Measurements from ENCODE around the gene PHACTR1. TPM values are rescaled to one million over a fixed set of nuclear protein-coding genes. Genes with fewer than 3 reads are reported as not detected.

PHACTR1 gene
- total RNA-seq, 1 experiment from 2014 or later: 5.2 TPM

DNA sequence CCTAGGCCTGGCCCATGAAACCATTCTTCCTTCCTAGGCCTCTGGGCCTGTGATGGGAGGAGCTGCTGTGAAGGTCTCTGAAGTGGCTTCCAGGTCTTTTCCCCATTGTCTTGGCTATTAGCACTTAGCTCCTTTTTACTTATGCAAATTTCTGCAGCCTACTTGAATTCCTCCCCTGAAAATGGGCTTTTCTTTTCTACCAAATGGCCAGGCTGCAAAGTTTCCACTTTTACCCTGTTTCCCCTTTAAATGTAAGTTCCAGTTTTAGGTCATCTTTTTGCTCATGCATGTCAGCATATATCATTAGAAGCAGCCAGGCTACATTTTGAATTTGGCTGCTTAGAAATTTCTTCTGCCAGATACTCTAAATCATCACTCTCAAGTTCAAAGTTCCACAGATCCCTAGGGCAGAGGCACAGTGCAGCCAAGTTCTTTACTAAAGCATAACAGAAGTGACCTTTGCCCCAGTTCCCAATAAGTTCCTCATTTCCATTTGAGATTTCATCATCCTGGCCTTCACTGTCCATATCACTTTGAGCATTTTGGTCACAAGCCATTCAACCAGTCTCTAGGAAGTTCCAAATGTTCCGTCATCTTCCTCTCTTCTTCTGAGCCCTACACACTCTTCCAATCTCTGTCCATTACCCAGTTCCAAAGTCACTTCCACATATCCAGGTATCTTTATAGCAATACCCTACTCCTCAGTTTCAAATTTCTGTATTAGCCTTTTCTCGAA is 539.9 kb downstream of the PHACTR1 start:
- H3K4me1 ChIP-seq (ENCODE audit: low read length): peaks cover 40% of the 10 kb centered on the region
- H3K9ac ChIP-seq (ENCODE audit: low read length): no peak overlapping the region
- no peak overlapping the region for H3K4me2 ChIP-seq (ENCODE audit: low read depth, low read length, poor library complexity, severe bottlenecking)
- no peak overlapping the region for H3K27ac ChIP-seq (ENCODE audit: low read length)
- H3K79me2 ChIP-seq (ENCODE audit: low read length): no peaks in the 10 kb centered on the region
- no peaks in the 10 kb centered on the region for H3K27me3 ChIP-seq (ENCODE audit: low read length)
- H3K36me3 ChIP-seq (ENCODE audit: insufficient read depth, low read length): no peaks in the 10 kb centered on the region
- H3K4me3 ChIP-seq (ENCODE audit: low read length): no peak overlapping the region
- H3K9me2 ChIP-seq (replicated peaks; ENCODE audit: insufficient read depth, low read length): no peaks in the 10 kb centered on the region
- H2AFZ ChIP-seq (ENCODE audit: low read length): no peak overlapping the region
- no peaks in the 10 kb centered on the region for H3K9me3 ChIP-seq (ENCODE audit: low read length)
- DNase-seq: peak; percentile 46
- H4K20me1 ChIP-seq (ENCODE audit: insufficient read depth, low read depth, low read length): no peaks in the 10 kb centered on the region

DNA sequence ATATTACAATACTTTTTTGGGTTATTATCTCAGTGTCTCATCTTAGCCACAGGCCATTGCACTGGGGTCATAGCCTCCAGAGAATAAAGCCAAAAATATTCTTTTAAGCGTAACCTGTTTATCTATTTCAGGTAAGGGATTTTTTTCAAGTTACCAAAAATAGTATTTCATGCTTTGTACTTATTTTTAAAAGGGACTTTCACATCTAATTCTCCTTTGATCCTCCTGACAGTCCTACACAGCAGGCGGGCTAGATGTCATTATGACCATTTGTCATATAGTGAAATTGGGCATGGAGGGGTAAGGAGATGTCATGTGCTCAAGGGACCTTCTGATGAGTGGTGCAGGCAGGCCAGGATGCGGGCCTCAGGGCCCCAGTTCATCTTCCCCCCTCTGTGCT is 542.8 kb downstream of the PHACTR1 start:
- Histone ChIP-seq H3K79me2 (ENCODE audit: low read length) (no peaks in the 10 kb centered on the region), H3K9me2 (replicated peaks; ENCODE audit: insufficient read depth, low read length) (no peaks in the 10 kb centered on the region), H3K4me2 (ENCODE audit: low read depth, low read length, poor library complexity, severe bottlenecking) (peak overlapping the region; percentile 48), H3K9ac (ENCODE audit: low read length) (peak overlapping the region; percentile 8), H3K27me3 (ENCODE audit: low read length) (no peaks in the 10 kb centered on the region), H3K27ac (ENCODE audit: low read length) (peak overlapping the region; percentile 95), H3K4me3 (ENCODE audit: low read length) (no peak overlapping the region), H3K36me3 (ENCODE audit: insufficient read depth, low read length) (no peaks in the 10 kb centered on the region), H3K9me3 (ENCODE audit: low read length) (no peaks in the 10 kb centered on the region), H3K4me1 (ENCODE audit: low read length) (peaks cover 68% of the 10 kb centered on the region), H2AFZ (ENCODE audit: low read length) (no peak overlapping the region), H4K20me1 (ENCODE audit: insufficient read depth, low read depth, low read length) (no peaks in the 10 kb centered on the region)
- DNase-seq: peak; percentile 65

DNA sequence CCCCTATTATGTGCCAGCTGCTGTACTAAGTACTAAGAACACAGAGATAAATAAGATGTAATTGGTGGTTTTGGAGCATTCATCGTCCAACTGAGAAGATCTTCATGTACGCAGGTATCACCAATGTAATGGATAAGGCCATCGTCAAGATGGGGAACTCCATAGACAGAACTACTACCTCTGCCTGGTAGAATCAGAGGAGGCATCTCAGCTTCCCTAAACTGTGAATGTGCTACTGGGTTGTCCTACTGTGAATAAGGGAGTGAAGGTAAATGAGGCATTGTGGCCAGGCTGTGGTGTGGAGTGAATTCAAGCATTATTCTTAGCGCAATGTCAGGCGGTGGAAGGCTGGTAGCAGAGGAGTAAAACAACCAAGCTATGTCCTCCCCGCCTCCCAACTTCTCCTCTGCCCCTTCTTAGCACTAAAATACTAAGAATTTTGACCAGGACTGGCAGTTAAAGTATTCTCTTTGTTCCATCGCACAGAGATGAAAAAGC is 543.6 kb downstream of the PHACTR1 start:
- Histone ChIP-seq H3K4me2 (ENCODE audit: low read depth, low read length, poor library complexity, severe bottlenecking) (peak overlapping the region; percentile 66), H2AFZ (ENCODE audit: low read length) (peak overlapping the region; percentile 40), H3K36me3 (ENCODE audit: insufficient read depth, low read length) (no peaks in the 10 kb centered on the region), H3K27ac (ENCODE audit: low read length) (peak overlapping the region; percentile 95), H3K4me3 (ENCODE audit: low read length) (no peak overlapping the region), H3K9me2 (replicated peaks; ENCODE audit: insufficient read depth, low read length) (no peaks in the 10 kb centered on the region), H3K79me2 (ENCODE audit: low read length) (no peaks in the 10 kb centered on the region), H3K4me1 (ENCODE audit: low read length) (peaks cover 68% of the 10 kb centered on the region), H3K27me3 (ENCODE audit: low read length) (no peaks in the 10 kb centered on the region), H3K9ac (ENCODE audit: low read length) (peak overlapping the region; percentile 54), H4K20me1 (ENCODE audit: insufficient read depth, low read depth, low read length) (no peaks in the 10 kb centered on the region), H3K9me3 (ENCODE audit: low read length) (no peaks in the 10 kb centered on the region)
- peak; percentile 47 for DNase-seq

DNA sequence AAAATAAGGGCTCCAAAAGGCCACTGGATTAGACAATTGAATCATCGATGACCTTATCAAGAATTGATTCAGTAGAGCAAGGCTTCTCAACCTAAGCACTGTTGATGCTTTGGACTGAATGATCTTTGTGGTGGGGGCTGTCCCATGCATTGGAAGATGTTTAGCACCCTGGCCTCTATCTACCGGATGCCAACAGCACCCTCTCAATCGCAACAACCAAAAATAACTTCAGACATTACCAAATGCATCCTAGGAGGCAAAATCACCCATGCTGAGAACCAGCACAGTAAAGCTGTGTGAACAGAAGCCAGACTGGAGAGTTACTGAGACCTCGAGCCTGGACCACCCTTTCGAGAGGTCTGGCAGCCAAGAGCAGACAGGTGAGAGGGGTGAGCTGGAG is 544.3 kb downstream of the PHACTR1 start:
- H3K4me2 ChIP-seq (ENCODE audit: low read depth, low read length, poor library complexity, severe bottlenecking): peak overlapping the region; percentile 66
- H3K9ac ChIP-seq (ENCODE audit: low read length): peak overlapping the region; percentile 54
- DNase-seq: no peak
- H2AFZ ChIP-seq (ENCODE audit: low read length): peak overlapping the region; percentile 40
- no peaks in the 10 kb centered on the region for H4K20me1 ChIP-seq (ENCODE audit: insufficient read depth, low read depth, low read length)
- H3K4me1 ChIP-seq (ENCODE audit: low read length): peaks cover 68% of the 10 kb centered on the region
- peak overlapping the region; percentile 95 for H3K27ac ChIP-seq (ENCODE audit: low read length)
- H3K27me3 ChIP-seq (ENCODE audit: low read length): no peaks in the 10 kb centered on the region
- H3K4me3 ChIP-seq (ENCODE audit: low read length): peak overlapping the region; percentile 49
- H3K79me2 ChIP-seq (ENCODE audit: low read length): no peaks in the 10 kb centered on the region
- H3K36me3 ChIP-seq (ENCODE audit: insufficient read depth, low read length): no peaks in the 10 kb centered on the region
- no peaks in the 10 kb centered on the region for H3K9me3 ChIP-seq (ENCODE audit: low read length)
- H3K9me2 ChIP-seq (replicated peaks; ENCODE audit: insufficient read depth, low read length): no peaks in the 10 kb centered on the region

DNA sequence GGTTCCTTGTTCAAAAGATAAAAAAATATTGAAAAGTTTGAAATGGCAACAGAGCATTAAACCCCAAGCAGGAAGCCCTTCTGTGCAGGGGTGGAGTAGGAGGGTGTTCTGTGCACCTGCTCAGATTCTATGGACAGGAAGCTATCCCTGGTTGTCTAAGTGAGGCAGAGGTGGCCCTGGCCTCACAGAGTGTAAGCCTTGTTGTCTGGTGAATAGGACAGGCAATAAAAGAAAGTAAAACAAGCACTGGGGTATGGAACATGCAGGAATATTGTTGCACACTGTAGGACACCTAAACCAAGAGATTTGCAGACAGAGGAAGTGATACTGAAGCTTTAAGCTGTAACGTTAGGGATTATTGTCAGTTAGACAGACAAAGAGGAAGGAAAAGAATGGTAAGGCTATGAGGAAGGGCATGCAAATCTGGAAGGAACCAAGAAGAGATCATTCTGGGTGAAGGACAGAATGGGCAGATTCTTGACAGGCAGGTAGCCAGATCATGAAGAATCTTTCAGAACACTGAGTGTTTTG is 545.0 kb downstream of the PHACTR1 start:
- Histone ChIP-seq H3K4me2 (ENCODE audit: low read depth, low read length, poor library complexity, severe bottlenecking) (peak overlapping the region; percentile 66), H3K9me3 (ENCODE audit: low read length) (no peaks in the 10 kb centered on the region), H2AFZ (ENCODE audit: low read length) (peak overlapping the region; percentile 40), H3K4me3 (ENCODE audit: low read length) (peak overlapping the region; percentile 49), H3K9me2 (replicated peaks; ENCODE audit: insufficient read depth, low read length) (no peaks in the 10 kb centered on the region), H3K27me3 (ENCODE audit: low read length) (no peaks in the 10 kb centered on the region), H3K9ac (ENCODE audit: low read length) (peak overlapping the region; percentile 54), H3K36me3 (ENCODE audit: insufficient read depth, low read length) (no peaks in the 10 kb centered on the region), H4K20me1 (ENCODE audit: insufficient read depth, low read depth, low read length) (no peaks in the 10 kb centered on the region), H3K27ac (ENCODE audit: low read length) (peak overlapping the region; percentile 95), H3K4me1 (ENCODE audit: low read length) (peaks cover 61% of the 10 kb centered on the region), H3K79me2 (ENCODE audit: low read length) (no peaks in the 10 kb centered on the region)
- DNase-seq: peak; percentile 89

DNA sequence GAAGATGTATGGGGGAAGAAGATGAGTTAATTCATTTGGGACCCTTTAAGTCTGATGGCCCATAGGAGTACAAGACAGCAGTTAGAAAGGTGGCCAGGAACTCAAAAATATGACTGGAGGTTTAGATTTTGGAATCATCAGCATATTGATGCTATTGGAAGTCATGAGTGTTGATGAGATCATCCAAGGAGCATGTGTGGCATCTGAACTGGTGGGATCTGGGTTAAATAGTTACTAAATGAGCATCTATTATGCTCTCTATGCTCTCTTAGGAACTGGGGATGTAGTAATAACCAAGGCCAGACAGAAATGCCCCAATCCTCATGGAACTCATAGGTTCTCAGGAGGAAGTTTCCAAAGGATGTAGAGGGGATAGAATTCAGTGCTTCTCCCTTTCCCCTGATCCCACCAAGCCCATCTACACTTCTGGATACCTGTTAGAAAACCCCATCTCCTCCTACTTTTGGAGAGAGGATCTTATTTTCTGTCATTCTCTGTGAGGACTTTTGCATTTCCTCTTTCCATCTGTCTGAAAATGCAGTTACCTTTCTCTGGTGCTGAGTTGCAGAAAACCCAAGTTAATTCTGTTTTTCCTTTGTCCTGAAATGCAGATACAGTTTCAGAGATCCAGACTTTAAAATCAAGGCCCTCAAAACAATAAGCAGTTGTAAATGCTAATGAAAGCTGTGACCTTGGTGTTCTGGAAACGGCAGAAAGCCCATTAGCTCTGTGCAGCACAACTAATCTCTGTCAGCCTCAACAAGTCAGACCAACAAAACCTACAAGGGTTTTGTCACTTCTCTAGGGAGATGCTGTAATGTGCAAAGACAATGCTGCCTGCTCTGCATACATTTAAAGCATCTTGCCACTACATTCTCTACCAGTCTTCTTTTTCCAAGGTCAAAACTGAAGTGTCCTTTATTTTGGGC is 546.0 kb downstream of the PHACTR1 start:
- peak; percentile 71 for DNase-seq
- H3K9me2 ChIP-seq (replicated peaks; ENCODE audit: insufficient read depth, low read length): no peaks in the 10 kb centered on the region
- H3K9ac ChIP-seq (ENCODE audit: low read length): peak overlapping the region; percentile 54
- no peaks in the 10 kb centered on the region for H3K79me2 ChIP-seq (ENCODE audit: low read length)
- peak overlapping the region; percentile 66 for H3K4me2 ChIP-seq (ENCODE audit: low read depth, low read length, poor library complexity, severe bottlenecking)
- H2AFZ ChIP-seq (ENCODE audit: low read length): peak overlapping the region; percentile 7; the same call in 1 of the 2 replicates
- peaks cover 58% of the 10 kb centered on the region for H3K4me1 ChIP-seq (ENCODE audit: low read length)
- H3K27me3 ChIP-seq (ENCODE audit: low read length): no peaks in the 10 kb centered on the region
- H3K9me3 ChIP-seq (ENCODE audit: low read length): no peaks in the 10 kb centered on the region
- H3K36me3 ChIP-seq (ENCODE audit: insufficient read depth, low read length): no peaks in the 10 kb centered on the region
- H3K27ac ChIP-seq (ENCODE audit: low read length): peak overlapping the region; percentile 95
- H3K4me3 ChIP-seq (ENCODE audit: low read length): peak overlapping the region; percentile 49
- no peaks in the 10 kb centered on the region for H4K20me1 ChIP-seq (ENCODE audit: insufficient read depth, low read depth, low read length)

DNA sequence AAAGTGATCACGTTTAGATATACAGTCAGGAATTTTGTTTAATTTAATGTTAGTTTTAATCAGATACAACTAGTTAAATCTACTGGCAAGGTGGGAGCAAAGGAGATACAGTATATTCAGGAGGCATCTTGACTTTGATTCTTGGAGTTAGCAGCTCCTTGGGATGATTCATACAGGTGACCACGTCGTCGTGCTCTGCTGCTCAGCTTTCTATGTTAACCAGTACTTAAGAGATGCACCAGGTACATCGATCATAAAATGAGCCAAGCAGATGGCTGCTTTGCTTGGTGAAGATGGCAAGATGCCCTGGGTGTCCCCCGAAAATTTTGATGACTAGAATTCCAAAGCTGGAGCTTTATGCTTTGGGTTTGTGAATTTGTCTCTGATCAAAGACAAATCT is 547.1 kb downstream of the PHACTR1 start:
- H3K79me2 ChIP-seq (ENCODE audit: low read length): no peaks in the 10 kb centered on the region
- no peaks in the 10 kb centered on the region for H4K20me1 ChIP-seq (ENCODE audit: insufficient read depth, low read depth, low read length)
- H3K27me3 ChIP-seq (ENCODE audit: low read length): no peaks in the 10 kb centered on the region
- H3K36me3 ChIP-seq (ENCODE audit: insufficient read depth, low read length): no peaks in the 10 kb centered on the region
- no peak overlapping the region for H3K9ac ChIP-seq (ENCODE audit: low read length)
- H3K4me1 ChIP-seq (ENCODE audit: low read length): peaks cover 56% of the 10 kb centered on the region
- peak overlapping the region; percentile 49 for H3K4me3 ChIP-seq (ENCODE audit: low read length)
- no peak overlapping the region for H2AFZ ChIP-seq (ENCODE audit: low read length)
- H3K9me3 ChIP-seq (ENCODE audit: low read length): no peaks in the 10 kb centered on the region
- no peaks in the 10 kb centered on the region for H3K9me2 ChIP-seq (replicated peaks; ENCODE audit: insufficient read depth, low read length)
- no peak for DNase-seq
- peak overlapping the region; percentile 95 for H3K27ac ChIP-seq (ENCODE audit: low read length)
- peak overlapping the region; percentile 66 for H3K4me2 ChIP-seq (ENCODE audit: low read depth, low read length, poor library complexity, severe bottlenecking)
